GM13977 (cell line): ENCODE results near the gene CEBPG.

Experiments used
- DNase-seq: peaks from one replicate; pipeline ENCODE4 v3.0.0; 2012; ENCODE audit warnings: low spot score
- in situ Hi-C: fragments of 300-500 bp; cut with MboI; formaldehyde crosslinking; loops from one replicate; pipeline ENCODE4 v1.12.0; 2022; ENCODE audit warnings: low sequenced_read_pairs, low pct_unique_long_range_greater_than_20kb, mixed read lengths, inconsistent platforms; ENCODE audit not compliant: unreplicated experiment
- TF ChIP-seq, protein P1 (sequence below): IDR thresholded peaks from 2 replicates; pipeline ENCODE4 v1.5.1; 2012; ENCODE audit warnings: mild to moderate bottlenecking, control low read depth; ENCODE audit not compliant: insufficient read depth; ENCODE audit errors: extremely low read depth, missing control alignments

CEBPG gene

DNA sequence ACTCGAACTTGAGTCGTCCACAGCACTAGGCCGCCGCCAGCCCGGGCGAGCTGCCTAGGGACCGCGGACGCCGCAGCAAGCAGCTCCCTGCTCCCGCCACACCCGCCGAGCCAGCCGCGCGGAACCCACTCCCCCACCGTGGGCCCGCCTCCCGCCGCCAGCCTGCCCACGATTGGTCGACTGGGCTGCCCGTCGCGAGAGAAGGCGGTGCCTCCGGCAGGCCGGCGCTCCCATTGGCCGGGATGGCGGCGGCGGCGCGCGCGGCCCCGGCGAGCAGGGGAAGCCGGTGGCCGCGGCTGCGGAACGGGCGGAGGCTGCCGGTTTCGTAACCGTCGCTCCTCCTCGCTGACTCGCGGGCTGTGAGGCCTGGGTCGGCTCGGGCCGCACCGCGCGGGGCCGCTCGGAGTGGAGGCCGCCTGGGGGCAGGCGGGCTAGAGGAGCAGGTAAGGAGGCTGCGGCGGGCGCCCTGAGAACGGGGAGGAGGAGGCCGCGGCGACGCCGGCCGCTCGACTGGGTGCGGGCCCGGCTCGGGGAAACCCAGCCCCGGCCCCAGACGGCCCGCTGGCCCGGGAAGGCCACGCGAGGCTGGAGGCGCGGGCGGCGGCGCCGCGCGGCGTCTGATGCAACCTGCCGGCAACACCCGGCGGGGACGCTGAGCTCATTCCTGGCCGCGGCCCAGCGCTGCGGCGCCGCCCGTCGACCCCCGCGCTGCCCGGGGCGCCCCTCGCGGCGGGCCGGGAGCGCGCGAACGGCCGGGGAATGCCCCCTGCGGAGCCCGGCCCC, at the start of gene CEBPG:
CEBPG (plus strand) TSS at position 257 of the 783 bp plus-strand sequence. CDS start 5,531 bp downstream, outside the sequence.
- peak; percentile 99 for DNase-seq
- in situ Hi-C loops, result no loop called here
- TF ChIP-seq, protein P1, sequence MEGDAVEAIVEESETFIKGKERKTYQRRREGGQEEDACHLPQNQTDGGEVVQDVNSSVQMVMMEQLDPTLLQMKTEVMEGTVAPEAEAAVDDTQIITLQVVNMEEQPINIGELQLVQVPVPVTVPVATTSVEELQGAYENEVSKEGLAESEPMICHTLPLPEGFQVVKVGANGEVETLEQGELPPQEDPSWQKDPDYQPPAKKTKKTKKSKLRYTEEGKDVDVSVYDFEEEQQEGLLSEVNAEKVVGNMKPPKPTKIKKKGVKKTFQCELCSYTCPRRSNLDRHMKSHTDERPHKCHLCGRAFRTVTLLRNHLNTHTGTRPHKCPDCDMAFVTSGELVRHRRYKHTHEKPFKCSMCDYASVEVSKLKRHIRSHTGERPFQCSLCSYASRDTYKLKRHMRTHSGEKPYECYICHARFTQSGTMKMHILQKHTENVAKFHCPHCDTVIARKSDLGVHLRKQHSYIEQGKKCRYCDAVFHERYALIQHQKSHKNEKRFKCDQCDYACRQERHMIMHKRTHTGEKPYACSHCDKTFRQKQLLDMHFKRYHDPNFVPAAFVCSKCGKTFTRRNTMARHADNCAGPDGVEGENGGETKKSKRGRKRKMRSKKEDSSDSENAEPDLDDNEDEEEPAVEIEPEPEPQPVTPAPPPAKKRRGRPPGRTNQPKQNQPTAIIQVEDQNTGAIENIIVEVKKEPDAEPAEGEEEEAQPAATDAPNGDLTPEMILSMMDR, result peak; percentile 14

DNA sequence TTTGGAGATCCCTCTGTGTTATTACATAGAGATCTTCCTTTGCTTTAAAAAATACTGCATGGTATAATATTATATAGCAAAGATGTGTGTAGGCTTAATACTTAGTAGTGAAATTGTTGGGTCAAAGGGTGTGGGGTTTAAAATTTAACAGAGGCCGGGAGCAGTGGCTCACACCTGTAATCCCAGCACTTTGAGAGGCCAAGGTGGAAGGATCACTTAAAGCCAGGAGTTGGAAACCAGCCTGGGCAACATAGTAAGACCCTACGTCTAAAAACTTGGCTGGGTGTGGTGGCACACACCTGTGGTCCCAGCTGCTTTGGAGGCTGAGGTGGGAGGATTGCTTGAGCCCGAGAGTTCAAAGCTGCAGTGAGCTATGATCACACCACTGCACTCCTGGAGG, 48.9 kb upstream of the CEBPG start:
- in situ Hi-C loops, result no loop called here
- TF ChIP-seq, protein P1, result no peak
- DNase-seq, result no peak

DNA sequence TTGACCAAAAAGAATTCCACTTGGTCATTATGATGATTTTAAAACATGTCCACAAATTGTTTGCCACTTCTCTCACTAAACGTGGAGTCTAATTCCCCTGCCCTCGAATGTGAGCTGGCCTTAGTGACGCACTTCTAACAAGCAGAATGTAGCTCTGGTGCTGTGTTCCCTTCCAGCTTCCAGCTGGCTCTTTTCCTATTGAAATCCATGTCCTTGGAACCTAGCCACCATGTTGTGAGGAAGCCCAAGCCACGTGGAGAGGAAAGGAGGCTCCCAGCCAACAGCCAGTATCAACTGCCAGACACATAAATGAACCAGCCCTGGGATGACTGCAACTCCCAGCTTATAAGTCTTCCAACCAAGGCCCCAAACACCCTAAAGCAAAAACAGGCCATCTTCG, 47.6 kb upstream of the CEBPG start:
- in situ Hi-C loops, result no loop called here
- TF ChIP-seq, protein P1, result no peak
- DNase-seq, result no peak

DNA sequence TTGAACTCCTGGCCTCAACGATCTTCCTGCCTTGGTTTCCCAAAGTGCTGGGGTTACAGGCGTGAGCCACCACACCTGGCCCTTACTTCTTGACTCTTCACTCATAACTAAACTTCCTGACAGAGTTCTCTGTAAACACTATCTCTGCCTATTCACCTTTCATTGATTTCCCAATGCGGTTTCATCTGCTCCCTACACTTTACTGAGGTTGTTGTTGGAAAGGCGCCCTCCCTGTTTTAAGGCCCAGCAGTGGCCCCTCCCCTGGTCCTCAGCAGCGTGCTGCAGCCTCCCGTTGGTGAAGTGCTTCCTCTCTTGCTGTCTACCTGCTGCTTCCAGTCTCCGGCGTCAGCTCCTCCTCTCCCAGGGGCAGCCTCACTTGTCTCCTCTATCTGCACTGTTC, 44.4 kb upstream of the CEBPG start:
- TF ChIP-seq, protein P1, result no peak
- in situ Hi-C loops, result no loop called here

DNA sequence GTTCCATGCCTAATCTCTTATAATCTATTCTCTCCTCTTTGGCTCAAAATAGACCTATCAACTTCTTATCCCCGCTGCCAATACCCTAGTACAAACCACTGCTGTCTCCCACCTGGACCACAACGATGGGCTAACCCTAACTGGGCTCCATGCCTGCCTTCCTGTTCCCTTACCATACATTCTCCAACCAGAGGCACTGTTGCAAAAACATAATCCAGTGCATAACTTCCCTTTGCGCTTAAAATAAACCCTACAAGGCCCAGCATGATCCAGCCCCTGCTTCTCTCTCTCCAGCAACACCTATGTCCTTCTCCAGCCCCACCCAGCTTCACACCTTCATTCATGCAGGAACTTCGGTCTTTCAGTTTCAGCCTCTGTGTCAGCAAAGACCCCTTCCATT, 43.8 kb upstream of the CEBPG start:
- TF ChIP-seq, protein P1, result no peak
- in situ Hi-C loops, result no loop called here
- DNase-seq, result no peak

More for the DNA sequence above, 44.4 kb upstream of the CEBPG start:
- no peak for DNase-seq

DNA sequence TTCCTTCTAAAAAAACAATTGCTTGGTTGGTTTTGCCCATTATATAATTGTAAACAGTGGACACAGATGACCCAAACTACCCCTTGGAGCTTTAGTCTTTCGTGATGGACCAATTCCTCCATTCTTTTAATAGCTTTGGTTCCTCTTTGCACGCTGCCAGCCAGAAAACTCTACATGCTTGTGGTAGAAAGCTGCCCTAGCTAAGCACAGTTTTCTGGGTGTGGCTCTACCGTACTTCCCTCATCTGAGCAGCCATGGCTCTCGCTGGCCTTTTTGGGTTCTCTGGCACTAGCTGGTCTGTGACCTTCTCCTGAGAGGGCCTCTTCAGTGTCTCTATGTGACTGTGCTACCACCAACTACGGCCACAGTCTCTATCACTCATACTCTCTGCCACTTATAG, 41.3 kb upstream of the CEBPG start:
- in situ Hi-C loops, result no loop called here
- TF ChIP-seq, protein P1, result no peak
- no peak for DNase-seq
